DMS114 treated with DMSO at 0.1 percent for 48 hours (cell line): ENCODE data around the gene GRID1.

ENCODE experiments used
- DNase-seq: peaks from one replicate; lab custom pipeline; 2025; ENCODE audit not compliant: unreplicated experiment; lab: John Stamatoyannopoulos, UW

GRID1 gene

GRCh38 chr10:86371116-86371515, 4.5 kb upstream of the GRID1 start:
- DNase-seq: no peak

GRCh38 chr10:86370006-86370585, 3.5 kb upstream of the GRID1 start:
- no peak for DNase-seq

GRCh38 chr10:86368987-86369386, 2.4 kb upstream of the GRID1 start:
- no peak for DNase-seq

- DNase-seq: no peak
Observed at GRCh38 chr10:86368046-86368445, 1.5 kb upstream of the GRID1 start.

- no peak for DNase-seq
Observed at GRCh38 chr10:86367152-86367951, 757 bp upstream of the GRID1 start.

- no peak for DNase-seq
Observed at GRCh38 chr10:86366902-86367151, 232 bp upstream of the GRID1 start.

GRCh38 chr10:86365346-86366032, 1.1 kb downstream of the GRID1 start:
- no peak for DNase-seq

- no peak for DNase-seq
Observed at GRCh38 chr10:86364491-86365345, 1.9 kb downstream of the GRID1 start.

GRCh38 chr10:86363833-86364490, 2.6 kb downstream of the GRID1 start:
- no peak for DNase-seq

GRCh38 chr10:86363184-86363832, 3.3 kb downstream of the GRID1 start:
- peak; percentile 41 for DNase-seq

- DNase-seq: no peak
Observed at GRCh38 chr10:86362586-86363183, 3.9 kb downstream of the GRID1 start.

GRCh38 chr10:86362129-86362527, 4.5 kb downstream of the GRID1 start:
- no peak for DNase-seq

GRCh38 chr10:86361156-86362128, 5.2 kb downstream of the GRID1 start:
- no peak for DNase-seq

GRCh38 chr10:86360657-86361056, 5.9 kb downstream of the GRID1 start:
- no peak for DNase-seq

GRCh38 chr10:86359954-86360353, 6.6 kb downstream of the GRID1 start:
- DNase-seq: no peak

GRCh38 chr10:86359111-86359510, 7.5 kb downstream of the GRID1 start:
- DNase-seq: no peak

GRCh38 chr10:86357676-86358075, 8.9 kb downstream of the GRID1 start:
- DNase-seq: no peak

- DNase-seq: no peak
Observed at GRCh38 chr10:86357041-86357440, 9.6 kb downstream of the GRID1 start.

GRCh38 chr10:86356296-86356695, 10.3 kb downstream of the GRID1 start:
- DNase-seq: no peak
